Mucosa of descending colon (tissue), 3 donors: ENCODE measurements around the gene NARS2. TPM values are rescaled to one million over a fixed set of nuclear protein-coding genes. Genes with fewer than 3 reads are reported as not detected.
A peak's percentile ranks its signal among the peaks of the same experiment; 100 is the strongest.
"Not testable (repeated sequence)": the region's sequence is repeated elsewhere in the genome, so short reads cannot be mapped to it uniquely, and the experiment has no call there.

ENCODE experiments used
- ATAC-seq: fragments of 200-7000 bp; cut with Tn5 transposase; one replicate; pipeline ENCODE4 v1.9.1; 2020; ENCODE audit warnings: mild to moderate bottlenecking, moderate library complexity
- DNase-seq, 3 donors: peaks; one replicate each; pipeline ENCODE4 v3.0.0-alpha.2; 2020
- H3K36me3 ChIP-seq: fragments of 200-600 bp; one replicate; pipeline ENCODE4 v1.8.0; 2021; ENCODE audit warnings: low read depth, mild to moderate bottlenecking
- H3K4me1 ChIP-seq: fragments of 200-600 bp; one replicate; pipeline ENCODE4 v1.8.0; 2021; ENCODE audit warnings: low read depth, mild to moderate bottlenecking
- H3K4me3 ChIP-seq: fragments of 200-600 bp; one replicate; pipeline ENCODE4 v1.8.0; 2021; ENCODE audit warnings: mild to moderate bottlenecking
- H3K9me3 ChIP-seq: fragments of 200-600 bp; one replicate; pipeline ENCODE4 v1.8.0; 2021; ENCODE audit warnings: mild to moderate bottlenecking
- CTCF ChIP-seq: fragments of 200-600 bp; IDR thresholded peaks from one replicate; pipeline ENCODE4 v1.8.0; 2022; ENCODE audit warnings: antibody characterized with exemption, mild to moderate bottlenecking
- intact Hi-C, 2 donors: fragments of 100-400 bp; cut with DNase I in 1 of 2; cut with micrococcal nuclease in 1 of 2; formaldehyde crosslinking; loops; one replicate each; pipeline versions ENCODE4 v1.11.0 to v1.11.1; 2022; cut with DNase I, micrococcal nuclease
- total RNA-seq, 3 donors: library from RNA; stranded (reverse); fragmentation: NEBNext Ultra II Directional in 2 of 3; extraction: Animal tissue kit (Norgen Biotek cat#: 25700) in 2 of 3; gene quantifications; one replicate each; pipeline versions ENCODE4 v1.2.1 to v1.2.4, GENCODE V29; 2021 to 2023
- donor health status: DM: no; HTN: no; CAD: no; lungs with moderate emphysema.
- donor health status: DM: no; HTN: no; CAD: no.
- donor health status: DM: no; HTN: yes; CAD: no.

NARS2 gene
- total RNA-seq, 3 donors from 2014 or later: 13.1 to 14.0 (median 13.2) TPM

GRCh38 chr11:78552881-78553280, 21.8 kb downstream of the NARS2 start:
- H3K4me1 ChIP-seq: no peaks in the 10 kb centered on the region
- no peak for TF ChIP-seq CTCF
- no peaks in the 10 kb centered on the region for H3K36me3 ChIP-seq
- intact Hi-C loops: no loop called here
- ATAC-seq (no peak), DNase-seq (no peak)
- no peaks in the 10 kb centered on the region for H3K9me3 ChIP-seq
- H3K4me3 ChIP-seq: no peak overlapping the region

- H3K36me3 ChIP-seq, intact Hi-C loops, H3K4me3 ChIP-seq, H3K4me1 ChIP-seq, DNase-seq, H3K9me3 ChIP-seq, ATAC-seq: not testable (repeated sequence)
These were observed 22.5 kb downstream of the NARS2 start for GRCh38 chr11:78552139-78552538.

DNA sequence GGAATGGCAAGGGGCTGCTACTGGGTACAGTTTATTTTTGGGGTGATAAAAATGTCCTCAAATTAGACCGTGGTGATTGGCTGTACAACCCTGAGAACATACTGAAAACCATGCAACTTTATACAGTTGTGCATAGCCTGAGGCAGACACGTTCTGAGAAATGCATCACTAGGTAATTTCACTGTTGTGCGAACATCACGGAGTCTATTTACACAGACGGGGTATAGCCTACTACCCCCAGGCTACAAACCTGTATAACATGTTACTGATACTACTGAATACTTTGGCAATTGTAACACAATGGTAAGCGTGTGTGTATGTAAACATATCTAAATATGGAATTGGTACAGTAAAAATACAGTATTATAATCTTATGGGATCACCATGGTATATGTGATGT, 23.6 kb downstream of the NARS2 start:
- Histone ChIP-seq H3K9me3 (no peaks in the 10 kb centered on the region), H3K4me3 (no peak overlapping the region), H3K36me3 (no peaks in the 10 kb centered on the region), H3K4me1 (no peaks in the 10 kb centered on the region)
- intact Hi-C loops: no loop called here
- no peak for TF ChIP-seq CTCF
- DNase-seq: no peak
- ATAC-seq: no peak

DNA sequence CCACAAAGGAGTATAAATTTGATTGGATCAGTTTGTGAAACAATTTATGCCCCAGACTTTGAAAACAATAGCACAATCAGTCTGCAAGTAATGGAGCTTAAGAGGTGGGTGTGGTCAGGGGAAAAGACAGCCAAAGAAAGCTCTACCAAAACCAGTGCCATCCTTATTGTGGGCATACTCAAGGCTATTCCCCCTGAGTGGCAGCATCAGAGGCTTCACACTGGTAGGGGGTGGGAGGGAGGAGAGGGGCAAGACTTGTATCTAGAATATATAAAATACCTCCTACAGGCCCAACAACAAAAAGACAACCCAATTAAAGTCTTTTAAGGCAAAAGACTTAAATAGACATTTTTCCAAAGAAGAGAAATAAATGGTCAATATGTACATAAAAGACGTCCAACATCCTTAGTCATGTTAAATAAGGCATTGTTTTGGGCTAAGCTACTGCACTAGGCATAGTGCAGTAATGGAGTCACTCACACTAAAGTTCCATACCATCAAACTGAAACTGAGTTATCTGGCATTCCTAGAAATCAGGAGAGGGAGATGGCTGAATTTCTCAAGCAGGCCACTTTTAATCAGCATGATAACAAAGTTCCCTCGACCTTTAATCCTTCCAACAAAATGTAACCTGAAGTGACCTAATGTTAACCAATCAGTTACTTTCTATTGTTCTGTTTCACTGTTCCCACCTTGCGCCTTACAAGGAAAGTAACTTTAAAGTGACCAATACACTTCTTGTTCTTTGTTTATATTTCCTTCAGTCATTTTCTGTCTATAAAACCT, 24.8 kb downstream of the NARS2 start:
- peak; percentile 75 for ATAC-seq

DNA sequence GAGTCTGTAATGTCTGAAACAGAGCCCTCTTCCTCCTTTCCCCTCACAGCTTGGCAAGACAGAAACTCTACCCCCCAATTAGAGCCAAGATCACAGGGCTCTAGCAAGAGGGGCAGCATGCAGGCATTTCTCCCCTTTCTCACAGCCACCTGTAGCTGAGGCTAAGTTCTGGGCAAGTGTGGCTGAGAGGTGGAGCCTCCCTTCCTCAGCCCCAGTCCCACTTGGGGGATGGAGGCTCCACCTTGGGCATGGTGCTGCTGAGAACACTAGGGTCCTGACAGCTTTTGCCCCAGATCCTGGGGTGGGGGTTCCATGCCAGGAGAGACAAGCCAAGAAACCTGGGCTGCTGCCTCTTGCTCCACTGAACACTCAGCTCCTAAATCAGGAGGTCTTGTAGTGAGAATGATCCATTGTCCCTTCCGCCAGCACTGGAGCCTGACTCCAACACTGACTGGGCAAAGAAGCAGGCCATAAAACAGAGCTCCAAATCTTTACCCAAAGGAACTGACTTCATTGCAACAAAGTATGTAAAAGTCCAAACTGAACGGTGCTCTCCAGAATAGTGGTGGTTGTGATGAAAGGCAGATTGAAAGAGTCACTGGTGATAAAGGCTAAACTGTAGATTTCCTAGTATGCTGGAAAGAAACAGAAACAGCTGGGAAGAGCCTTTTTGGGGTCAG, 25.6 kb downstream of the NARS2 start:
- intact Hi-C loops: no loop called here
- peak; percentile 15 for ATAC-seq
- TF ChIP-seq CTCF: no peak
- DNase-seq: peak in 1 of 3 donors; percentile 17
- Histone ChIP-seq H3K4me1 (no peaks in the 10 kb centered on the region), H3K9me3 (no peaks in the 10 kb centered on the region), H3K36me3 (no peaks in the 10 kb centered on the region), H3K4me3 (no peak overlapping the region)

More for the DNA sequence above, 24.8 kb downstream of the NARS2 start:
- Histone ChIP-seq H3K36me3 (no peaks in the 10 kb centered on the region), H3K9me3 (no peaks in the 10 kb centered on the region), H3K4me1 (no peaks in the 10 kb centered on the region), H3K4me3 (no peak overlapping the region)
- no peak for DNase-seq
- intact Hi-C loops: no loop called here
- no peak for TF ChIP-seq CTCF

DNA sequence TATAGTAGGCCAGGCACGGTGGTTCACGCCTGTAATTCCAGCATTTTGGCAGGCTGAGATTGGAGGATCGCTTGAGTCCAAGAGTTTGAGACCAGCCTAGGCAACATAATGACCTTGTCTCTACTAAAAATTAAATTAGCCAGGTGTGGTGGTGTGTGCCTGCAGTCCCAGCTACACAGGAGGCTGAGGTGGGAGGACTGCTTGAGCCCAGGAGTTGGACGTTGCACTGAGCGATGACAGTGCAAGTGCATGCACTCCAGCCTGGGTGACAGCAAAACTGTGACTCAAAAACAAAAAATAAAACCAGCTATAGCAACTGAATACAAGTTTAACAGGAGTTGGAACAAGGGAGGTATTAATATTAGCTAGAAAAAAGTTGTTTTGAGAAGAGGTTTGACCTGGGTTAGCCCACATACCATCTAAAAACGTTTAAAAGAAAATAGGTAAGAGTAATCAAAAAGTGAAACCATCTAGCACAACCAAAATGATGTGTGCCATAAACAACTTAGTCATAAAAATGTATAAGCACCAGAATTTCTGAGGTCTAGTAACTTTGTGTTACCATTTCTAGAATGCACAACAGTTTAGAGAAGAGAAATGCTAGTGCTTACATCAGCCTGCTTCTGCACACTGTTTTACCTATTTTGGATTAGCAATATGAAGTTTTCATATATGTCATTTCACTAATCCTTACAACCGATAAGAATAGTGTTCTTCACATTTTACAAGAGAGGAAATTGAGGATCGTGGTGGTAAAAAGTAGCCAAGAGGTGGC, 26.5 kb downstream of the NARS2 start:
- DNase-seq (no peak), ATAC-seq (no peak)
- Histone ChIP-seq H3K4me1 (no peaks in the 10 kb centered on the region), H3K9me3 (no peaks in the 10 kb centered on the region), H3K4me3 (no peak overlapping the region), H3K36me3 (no peaks in the 10 kb centered on the region)
- TF ChIP-seq CTCF: no peak
- intact Hi-C loops: no loop called here
